ENCODE results near the gene PER2. TPM values are rescaled to one million over a fixed set of nuclear protein-coding genes. Genes with fewer than 3 reads are reported as not detected.

The PER2 gene
- total and polyA plus RNA-seq, 9 of the 15 experiments (the other 6 are each of a cell fraction or from before 2014, with no cell fraction given): 1.1 to 10.3 (median 2.9) TPM

DNA sequence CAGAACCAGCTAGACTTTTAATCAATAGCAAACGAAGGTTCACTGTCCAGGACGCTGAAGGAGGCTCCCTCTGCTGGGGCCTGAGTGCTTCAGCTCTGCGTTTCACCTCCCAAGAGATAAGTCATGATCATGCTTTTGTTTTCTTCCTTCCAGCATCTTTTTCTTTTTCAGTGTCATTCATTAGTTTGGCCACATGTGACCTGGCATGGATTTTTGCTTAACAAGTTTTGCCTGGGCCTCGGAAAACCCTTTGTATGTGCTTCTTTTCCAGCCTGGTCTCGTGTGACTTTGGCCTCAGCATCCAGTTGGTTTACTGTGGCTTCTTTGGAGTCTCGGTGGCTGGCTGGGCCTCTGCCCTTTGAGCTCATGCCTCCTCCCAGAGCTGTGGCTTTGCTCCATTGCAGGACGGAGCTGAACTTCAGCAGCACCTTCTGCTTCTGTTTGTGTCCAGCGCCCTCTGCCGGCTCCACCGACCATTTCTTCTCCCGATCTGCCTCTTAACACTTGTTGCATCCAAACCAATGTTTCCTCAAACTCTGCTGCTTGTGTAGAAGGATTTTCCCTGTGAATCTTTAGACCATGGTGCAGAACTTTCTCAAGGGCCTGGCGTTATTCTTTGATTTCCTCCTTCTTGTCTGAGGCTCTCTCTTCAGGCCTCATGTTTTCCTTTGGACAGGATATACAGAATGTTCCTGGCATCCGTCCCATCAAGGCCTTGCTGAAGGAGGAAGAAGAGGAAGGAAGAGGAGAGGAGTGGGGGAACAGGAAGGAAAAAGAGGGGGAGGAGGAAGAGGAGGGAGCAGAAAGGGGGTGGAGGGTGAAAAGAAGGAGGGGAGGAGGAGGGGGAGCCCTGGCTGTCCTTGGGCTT lies 25.0 kb downstream of the PER2 start (continued):
- TF ChIP-seq NFIC (IDR thresholded peaks at IDR 0.05) (peak; percentile 8; the same call in 1 of the 2 replicates), MAZ (CRISPR knock-in tag; conservative IDR thresholded peaks at IDR 0.05 in 1 of 2, IDR thresholded peaks at IDR 0.05 in 1 of 2) (no peak), PHTF2 (CRISPR knock-in tag; IDR thresholded peaks at IDR 0.05) (no peak), SUPT5H (IDR thresholded peaks at IDR 0.05) (no peak), NFIX (CRISPR knock-in tag; IDR thresholded peaks at IDR 0.05; ENCODE audit: low read depth) (no peak), ZFPM2 (CRISPR knock-in tag; IDR thresholded peaks at IDR 0.05) (no peak), GATAD2B (IDR thresholded peaks at IDR 0.05; ENCODE audit: borderline replicate concordance) (no peak), MXI1 (IDR thresholded peaks at IDR 0.05; ENCODE audit: low read depth, low read length) (no peak), TAF7 (tag; IDR thresholded peaks at IDR 0.05) (no peak), CSDE1 (IDR thresholded peaks at IDR 0.05) (no peak), JUNB (CRISPR knock-in tag; conservative IDR thresholded peaks at IDR 0.05) (no peak), PML (IDR thresholded peaks at IDR 0.05; ENCODE audit: low read length) (no peak), CBX5 (IDR thresholded peaks at IDR 0.05; ENCODE audit: borderline replicate concordance, low read depth) (no peak), HDAC1 (IDR thresholded peaks at IDR 0.05) (no peak), ELF1 (tag; IDR thresholded peaks at IDR 0.05) (no peak)
- TF ChIP-seq, protein P1, sequence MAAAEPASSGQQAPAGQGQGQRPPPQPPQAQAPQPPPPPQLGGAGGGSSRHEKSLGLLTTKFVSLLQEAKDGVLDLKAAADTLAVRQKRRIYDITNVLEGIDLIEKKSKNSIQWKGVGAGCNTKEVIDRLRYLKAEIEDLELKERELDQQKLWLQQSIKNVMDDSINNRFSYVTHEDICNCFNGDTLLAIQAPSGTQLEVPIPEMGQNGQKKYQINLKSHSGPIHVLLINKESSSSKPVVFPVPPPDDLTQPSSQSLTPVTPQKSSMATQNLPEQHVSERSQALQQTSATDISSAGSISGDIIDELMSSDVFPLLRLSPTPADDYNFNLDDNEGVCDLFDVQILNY (CRISPR knock-in tag; IDR thresholded peaks at IDR 0.05): no peak
- TF ChIP-seq, protein P2, sequence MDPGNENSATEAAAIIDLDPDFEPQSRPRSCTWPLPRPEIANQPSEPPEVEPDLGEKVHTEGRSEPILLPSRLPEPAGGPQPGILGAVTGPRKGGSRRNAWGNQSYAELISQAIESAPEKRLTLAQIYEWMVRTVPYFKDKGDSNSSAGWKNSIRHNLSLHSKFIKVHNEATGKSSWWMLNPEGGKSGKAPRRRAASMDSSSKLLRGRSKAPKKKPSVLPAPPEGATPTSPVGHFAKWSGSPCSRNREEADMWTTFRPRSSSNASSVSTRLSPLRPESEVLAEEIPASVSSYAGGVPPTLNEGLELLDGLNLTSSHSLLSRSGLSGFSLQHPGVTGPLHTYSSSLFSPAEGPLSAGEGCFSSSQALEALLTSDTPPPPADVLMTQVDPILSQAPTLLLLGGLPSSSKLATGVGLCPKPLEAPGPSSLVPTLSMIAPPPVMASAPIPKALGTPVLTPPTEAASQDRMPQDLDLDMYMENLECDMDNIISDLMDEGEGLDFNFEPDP (CRISPR knock-in tag; IDR thresholded peaks at IDR 0.05): no peak
- TF ChIP-seq, protein P3, sequence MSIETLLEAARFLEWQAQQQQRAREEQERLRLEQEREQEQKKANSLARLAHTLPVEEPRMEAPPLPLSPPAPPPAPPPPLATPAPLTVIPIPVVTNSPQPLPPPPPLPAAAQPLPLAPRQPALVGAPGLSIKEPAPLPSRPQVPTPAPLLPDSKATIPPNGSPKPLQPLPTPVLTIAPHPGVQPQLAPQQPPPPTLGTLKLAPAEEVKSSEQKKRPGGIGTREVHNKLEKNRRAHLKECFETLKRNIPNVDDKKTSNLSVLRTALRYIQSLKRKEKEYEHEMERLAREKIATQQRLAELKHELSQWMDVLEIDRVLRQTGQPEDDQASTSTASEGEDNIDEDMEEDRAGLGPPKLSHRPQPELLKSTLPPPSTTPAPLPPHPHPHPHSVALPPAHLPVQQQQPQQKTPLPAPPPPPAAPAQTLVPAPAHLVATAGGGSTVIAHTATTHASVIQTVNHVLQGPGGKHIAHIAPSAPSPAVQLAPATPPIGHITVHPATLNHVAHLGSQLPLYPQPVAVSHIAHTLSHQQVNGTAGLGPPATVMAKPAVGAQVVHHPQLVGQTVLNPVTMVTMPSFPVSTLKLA (conservative IDR thresholded peaks at IDR 0.05): no peak
- TF ChIP-seq, protein P4, sequence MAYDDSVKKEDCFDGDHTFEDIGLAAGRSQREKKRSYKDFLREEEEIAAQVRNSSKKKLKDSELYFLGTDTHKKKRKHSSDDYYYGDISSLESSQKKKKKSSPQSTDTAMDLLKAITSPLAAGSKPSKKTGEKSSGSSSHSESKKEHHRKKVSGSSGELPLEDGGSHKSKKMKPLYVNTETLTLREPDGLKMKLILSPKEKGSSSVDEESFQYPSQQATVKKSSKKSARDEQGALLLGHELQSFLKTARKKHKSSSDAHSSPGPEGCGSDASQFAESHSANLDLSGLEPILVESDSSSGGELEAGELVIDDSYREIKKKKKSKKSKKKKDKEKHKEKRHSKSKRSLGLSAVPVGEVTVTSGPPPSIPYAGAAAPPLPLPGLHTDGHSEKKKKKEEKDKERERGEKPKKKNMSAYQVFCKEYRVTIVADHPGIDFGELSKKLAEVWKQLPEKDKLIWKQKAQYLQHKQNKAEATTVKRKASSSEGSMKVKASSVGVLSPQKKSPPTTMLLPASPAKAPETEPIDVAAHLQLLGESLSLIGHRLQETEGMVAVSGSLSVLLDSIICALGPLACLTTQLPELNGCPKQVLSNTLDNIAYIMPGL (CRISPR knock-in tag; IDR thresholded peaks at IDR 0.05): no peak
- TF ChIP-seq, protein P5, sequence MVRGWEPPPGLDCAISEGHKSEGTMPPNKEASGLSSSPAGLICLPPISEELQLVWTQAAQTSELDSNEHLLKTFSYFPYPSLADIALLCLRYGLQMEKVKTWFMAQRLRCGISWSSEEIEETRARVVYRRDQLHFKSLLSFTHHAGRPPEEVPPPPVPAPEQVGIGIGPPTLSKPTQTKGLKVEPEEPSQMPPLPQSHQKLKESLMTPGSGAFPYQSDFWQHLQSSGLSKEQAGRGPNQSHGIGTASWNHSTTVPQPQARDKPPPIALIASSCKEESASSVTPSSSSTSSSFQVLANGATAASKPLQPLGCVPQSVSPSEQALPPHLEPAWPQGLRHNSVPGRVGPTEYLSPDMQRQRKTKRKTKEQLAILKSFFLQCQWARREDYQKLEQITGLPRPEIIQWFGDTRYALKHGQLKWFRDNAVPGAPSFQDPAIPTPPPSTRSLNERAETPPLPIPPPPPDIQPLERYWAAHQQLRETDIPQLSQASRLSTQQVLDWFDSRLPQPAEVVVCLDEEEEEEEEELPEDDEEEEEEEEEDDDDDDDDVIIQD (CRISPR knock-in tag; IDR thresholded peaks at IDR 0.05): no peak

All from K562 (cell line).